Keratinocyte (primary cell): ENCODE data around the gene SLC17A4. TPM values are rescaled to one million over a fixed set of nuclear protein-coding genes. Genes with fewer than 3 reads are reported as not detected.

Experiments used
- DNase-seq: peaks from one replicate; pipeline ENCODE4 v3.0.0-alpha.2; 2011; ENCODE audit warnings: low read depth, missing footprints, low spot score
- FAIRE-seq: peaks from 2 replicates; lab custom pipeline; 2011; peaks lifted over from hg19 to GRCh38; lab: Jason Lieb, UNC
- H2AFZ ChIP-seq: 2 replicates; pipeline ENCODE4 v1.6.0; 2012; ENCODE audit warnings: low read length, control low read depth, inconsistent platforms; ENCODE audit not compliant: control insufficient read depth
- H3K27ac ChIP-seq: 2 replicates; pipeline ENCODE4 v1.5.1; 2011; ENCODE audit warnings: low read length; ENCODE audit not compliant: control insufficient read depth, insufficient read depth
- H3K27me3 ChIP-seq: 3 replicates; pipeline ENCODE4 v1.6.0; 2011; ENCODE audit warnings: low read length; ENCODE audit not compliant: control insufficient read depth, insufficient read depth; ENCODE audit errors: extremely low read depth
- H3K36me3 ChIP-seq, 2 experiments: 2 replicates in 1 of 2; 3 replicates in 1 of 2; pipeline ENCODE4 v1.5.1; 2011; ENCODE audit warnings: low read length in 2 of 2, mild to moderate bottlenecking in 1 of 2; ENCODE audit not compliant: control insufficient read depth in 2 of 2, insufficient read depth in 2 of 2; ENCODE audit errors: extremely low read depth in 1 of 2
- H3K4me1 ChIP-seq: 3 replicates; pipeline ENCODE4 v1.5.1; 2011; ENCODE audit warnings: low read length; ENCODE audit not compliant: control insufficient read depth, insufficient read depth; ENCODE audit errors: extremely low read depth
- H3K4me2 ChIP-seq: 3 replicates; pipeline ENCODE4 v1.6.0; 2011; ENCODE audit warnings: low read depth, low read length; ENCODE audit not compliant: control insufficient read depth, insufficient read depth; ENCODE audit errors: extremely low read depth
- H3K4me3 ChIP-seq, 3 experiments: fragments of 200-600 bp in 1 of 3; sonication (generic) in 1 of 3; 2 replicates in 2 of 3; 3 replicates in 1 of 3; pipeline ENCODE4 v1.5.1; 2011 to 2016; ENCODE audit warnings: low read length in 3 of 3, mild to moderate bottlenecking in 3 of 3, control low read depth in 2 of 3, inconsistent platforms in 1 of 3, low read depth in 1 of 3, mixed read lengths in 1 of 3, mixed run types in 1 of 3, moderate library complexity in 1 of 3; ENCODE audit not compliant: control insufficient read depth in 2 of 3, insufficient read depth in 2 of 3; ENCODE audit errors: extremely low read depth in 1 of 3
- H3K79me2 ChIP-seq: 2 replicates; pipeline ENCODE4 v1.6.0; 2012; ENCODE audit warnings: low read length; ENCODE audit not compliant: control insufficient read depth, insufficient read depth
- H3K9ac ChIP-seq: 3 replicates; pipeline ENCODE4 v1.6.0; 2011; ENCODE audit warnings: low read length; ENCODE audit not compliant: control insufficient read depth, insufficient read depth; ENCODE audit errors: extremely low read depth
- H3K9me1 ChIP-seq: 3 replicates; pipeline ENCODE4 v1.6.0; 2011; ENCODE audit warnings: low read length; ENCODE audit not compliant: control insufficient read depth, insufficient read depth; ENCODE audit errors: extremely low read depth
- H3K9me3 ChIP-seq: 2 replicates; pipeline ENCODE4 v1.5.1; 2012; ENCODE audit warnings: low read depth, low read length; ENCODE audit not compliant: control insufficient read depth
- H4K20me1 ChIP-seq: 3 replicates; pipeline ENCODE4 v1.6.0; 2011; ENCODE audit warnings: low read length; ENCODE audit not compliant: control insufficient read depth, insufficient read depth; ENCODE audit errors: extremely low read depth
- EZH2 ChIP-seq: IDR thresholded peaks from one replicate; pipeline ENCODE4 v1.6.1; 2012; ENCODE audit warnings: inconsistent platforms, mild to moderate bottlenecking, low read length, moderate library complexity
- dilution Hi-C: fragments of 300-500 bp; cut with MboI; formaldehyde crosslinking; loops from one replicate; pipeline ENCODE4 v1.7.0; 2020; ENCODE audit warnings: low sequenced_read_pairs; ENCODE audit not compliant: extremely low pct_ligation_motif_present
- polyA plus RNA-seq, 5 experiments: library from polyadenylated mRNA; depleted of rRNA in 3 of 5; stranded (reverse) in 3 of 5; stranded (forward) in 1 of 5; unstranded in 1 of 5; fragments of >200 nt; gene quantifications; 1 replicate in 1 of 5; 2 replicates in 3 of 5; 3 replicates in 1 of 5; pipeline versions ENCODE4 v1.2.1 to v1.2.3, GENCODE V29; 2011 to 2012; ENCODE audit warnings: missing spikeins in 2 of 5, low read depth in 1 of 5, low replicate concordance in 1 of 5
- TF ChIP-seq, protein P1 (sequence below), 3 experiments: IDR thresholded peaks in 1 of 3; conservative IDR thresholded peaks in 1 of 3; optimal IDR thresholded peaks in 1 of 3; 2 replicates in 2 of 3; 3 replicates in 1 of 3; pipeline versions ENCODE3 to v1.5.1; 2011; ENCODE audit warnings: low read length in 3 of 3, mild to moderate bottlenecking in 3 of 3, moderate library complexity in 2 of 3, control low read depth in 1 of 3, inconsistent platforms in 1 of 3; ENCODE audit not compliant: insufficient read depth in 2 of 3; ENCODE audit errors: extremely low read depth in 1 of 3

SLC17A4 gene
- polyA plus RNA-seq, 1 donor (not counting 4 experiments of a cell fraction or from before 2014, with no cell fraction given): not detected

DNA sequence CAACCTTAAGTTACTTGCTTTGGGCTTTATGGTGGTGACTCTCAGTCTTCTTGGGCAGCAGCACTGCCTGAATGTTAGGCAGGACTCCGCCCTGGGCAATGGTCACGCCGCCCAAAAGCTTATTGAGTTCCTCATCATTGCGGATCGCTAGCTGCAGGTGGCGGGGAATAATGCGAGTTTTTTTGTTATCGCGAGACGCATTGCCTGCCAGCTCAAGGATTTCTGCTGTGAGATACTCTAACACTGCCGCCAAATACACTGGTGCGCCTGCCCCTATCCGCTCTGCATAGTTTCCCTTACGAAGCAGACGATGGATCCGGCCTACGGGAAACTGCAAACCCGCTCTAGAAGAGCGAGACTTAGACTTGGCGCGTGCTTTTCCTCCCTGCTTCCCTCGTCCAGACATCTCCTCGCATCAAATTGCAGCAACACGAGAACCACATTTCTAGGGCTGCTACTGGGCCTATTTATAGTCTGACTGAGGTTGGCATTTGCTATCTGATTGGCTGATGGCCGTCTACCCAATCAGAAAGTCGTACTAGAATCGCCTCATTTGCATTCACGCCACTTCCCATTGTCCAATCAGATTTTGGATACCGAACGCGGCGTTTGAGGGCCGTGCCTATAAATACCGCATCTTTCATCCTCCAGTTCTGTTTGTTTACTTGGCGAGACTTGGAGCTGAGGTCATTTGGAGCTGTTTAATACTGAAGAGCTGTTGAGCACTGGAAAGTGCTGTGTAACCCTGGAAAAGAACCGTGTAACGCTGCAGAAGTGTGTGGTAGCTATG, 28.2 kb upstream of the SLC17A4 start:
- Histone ChIP-seq H3K27me3 (peaks cover 4% of the 10 kb centered on the region), H2AFZ (no peak overlapping the region), H3K4me2 (no peak overlapping the region), H4K20me1 (no peaks in the 10 kb centered on the region), H3K9me1 (no peaks in the 10 kb centered on the region), H3K4me1 (no peaks in the 10 kb centered on the region), H3K36me3 (no peaks in the 10 kb centered on the region), H3K9ac (no peak overlapping the region), H3K9me3 (no peaks in the 10 kb centered on the region), H3K4me3 (no peak overlapping the region), H3K27ac (no peak overlapping the region), H3K79me2 (no peaks in the 10 kb centered on the region)
- no peak for TF ChIP-seq EZH2
- TF ChIP-seq, protein P1, sequence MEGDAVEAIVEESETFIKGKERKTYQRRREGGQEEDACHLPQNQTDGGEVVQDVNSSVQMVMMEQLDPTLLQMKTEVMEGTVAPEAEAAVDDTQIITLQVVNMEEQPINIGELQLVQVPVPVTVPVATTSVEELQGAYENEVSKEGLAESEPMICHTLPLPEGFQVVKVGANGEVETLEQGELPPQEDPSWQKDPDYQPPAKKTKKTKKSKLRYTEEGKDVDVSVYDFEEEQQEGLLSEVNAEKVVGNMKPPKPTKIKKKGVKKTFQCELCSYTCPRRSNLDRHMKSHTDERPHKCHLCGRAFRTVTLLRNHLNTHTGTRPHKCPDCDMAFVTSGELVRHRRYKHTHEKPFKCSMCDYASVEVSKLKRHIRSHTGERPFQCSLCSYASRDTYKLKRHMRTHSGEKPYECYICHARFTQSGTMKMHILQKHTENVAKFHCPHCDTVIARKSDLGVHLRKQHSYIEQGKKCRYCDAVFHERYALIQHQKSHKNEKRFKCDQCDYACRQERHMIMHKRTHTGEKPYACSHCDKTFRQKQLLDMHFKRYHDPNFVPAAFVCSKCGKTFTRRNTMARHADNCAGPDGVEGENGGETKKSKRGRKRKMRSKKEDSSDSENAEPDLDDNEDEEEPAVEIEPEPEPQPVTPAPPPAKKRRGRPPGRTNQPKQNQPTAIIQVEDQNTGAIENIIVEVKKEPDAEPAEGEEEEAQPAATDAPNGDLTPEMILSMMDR (optimal IDR thresholded peaks at IDR 0.05 in 1 of 3, IDR thresholded peaks at IDR 0.05 in 1 of 3, conservative IDR thresholded peaks at IDR 0.05 in 1 of 3; ENCODE audit: extremely low read depth in 1 of 3, insufficient read depth in 2 of 3, low read length in 3 of 3): no peak
- FAIRE-seq: no peak
- DNase-seq: no peak
- dilution Hi-C loops: no loop called here

- H3K4me2 ChIP-seq: no peak overlapping the region
- no peak overlapping the region for H3K27ac ChIP-seq
- dilution Hi-C loops: no loop called here
- no peaks in the 10 kb centered on the region for H3K36me3 ChIP-seq
- no peak overlapping the region for H2AFZ ChIP-seq
- DNase-seq: no peak
- no peaks in the 10 kb centered on the region for H3K9me3 ChIP-seq
- peaks cover 4% of the 10 kb centered on the region for H3K27me3 ChIP-seq
- no peak overlapping the region for H3K4me3 ChIP-seq
- no peaks in the 10 kb centered on the region for H3K79me2 ChIP-seq
- no peaks in the 10 kb centered on the region for H3K9me1 ChIP-seq
- H3K9ac ChIP-seq: no peak overlapping the region
- no peak for TF ChIP-seq EZH2
- TF ChIP-seq, protein P1 (optimal IDR thresholded peaks at IDR 0.05 in 1 of 3, IDR thresholded peaks at IDR 0.05 in 1 of 3, conservative IDR thresholded peaks at IDR 0.05 in 1 of 3; ENCODE audit: extremely low read depth in 1 of 3, insufficient read depth in 2 of 3, low read length in 3 of 3): no peak
- no peaks in the 10 kb centered on the region for H3K4me1 ChIP-seq
- FAIRE-seq: no peak
- no peaks in the 10 kb centered on the region for H4K20me1 ChIP-seq
These were observed 27.5 kb upstream of the SLC17A4 start for GRCh38 chr6:25727028-25727427.
